Heart right ventricle (tissue), 16 donors: ENCODE results near the gene TRIM63. TPM values are rescaled to one million over a fixed set of nuclear protein-coding genes. Genes with fewer than 3 reads are reported as not detected.
A peak's percentile ranks its signal among the peaks of the same experiment; 100 is the strongest.

Experiments
- ATAC-seq, 8 donors: fragments of 200-7000 bp; cut with Tn5 transposase; one replicate each; pipeline ENCODE4 v1.9.1; 2020; ENCODE audit warnings: mild to moderate bottlenecking in 8 of 8, moderate library complexity in 8 of 8, moderate number of reproducible peaks in 1 of 8
- DNase-seq, 2 donors: peaks; one replicate each; pipeline ENCODE4 v3.0.0-alpha.2; 2020
- H3K27ac ChIP-seq, 10 donors: fragments of 200-600 bp; sonication (generic) in 2 of 10; one replicate each; pipeline versions ENCODE4 v1.5.0 to v1.8.0; 2020 to 2022; ENCODE audit warnings: mild to moderate bottlenecking in 3 of 10
- H3K27me3 ChIP-seq, 7 donors: fragments of 200-600 bp; one replicate each; pipeline ENCODE4 v1.8.0; 2021 to 2022; ENCODE audit warnings: mild to moderate bottlenecking in 2 of 7
- H3K36me3 ChIP-seq, 9 donors: fragments of 200-600 bp; sonication (generic) in 1 of 9; one replicate each; pipeline versions ENCODE4 v1.5.0 to v1.8.0; 2020 to 2022; ENCODE audit warnings: mild to moderate bottlenecking in 2 of 9
- H3K4me1 ChIP-seq, 9 donors: fragments of 200-600 bp; sonication (generic) in 1 of 9; one replicate each; pipeline versions ENCODE4 v1.5.0 to v1.8.0; 2020 to 2022; ENCODE audit warnings: mild to moderate bottlenecking in 4 of 9
- H3K4me3 ChIP-seq, 10 donors: fragments of 200-600 bp; sonication (generic) in 2 of 10; one replicate each; pipeline versions ENCODE4 v1.5.0 to v1.8.0; 2020 to 2022; ENCODE audit warnings: mild to moderate bottlenecking in 7 of 10, moderate library complexity in 2 of 10
- H3K9me3 ChIP-seq, 11 donors: fragments of 200-600 bp in 10 of 11; sonication (generic) in 2 of 11; one replicate each; pipeline versions ENCODE4 v1.5.0 to v1.8.0; 2013 to 2022; ENCODE audit warnings: mild to moderate bottlenecking in 2 of 11, control low read depth in 1 of 11, moderate library complexity in 1 of 11
- WGBS, 2 donors: extraction: QIAGEN DNeasy Blood & Tissue Kit; methylation state at CpG; one replicate each; pipeline ENCODE4 v1.1.7; 2013; ENCODE audit warnings: inconsistent platforms in 1 of 2; 5-methylcytosine and 5-hydroxymethylcytosine counted together
- intact Hi-C, 10 donors: fragments of 100-400 bp; cut with DNase I; formaldehyde crosslinking; loops; one replicate each; pipeline versions ENCODE4 v1.11.1 to v1.14.2; 2022
- polyA plus RNA-seq, 2 donors: library from polyadenylated mRNA; stranded (reverse); fragments of 200-250 nt; gene quantifications; one replicate each; pipeline ENCODE4 v1.2.3, GENCODE V29; 2013
- total RNA-seq, 10 donors: library from RNA; stranded (reverse); fragmentation: NEBNext Ultra II Directional in 3 of 10; extraction: Animal tissue kit (Norgen Biotek cat#: 25700) in 3 of 10; gene quantifications; one replicate each; pipeline versions ENCODE4 v1.2.1 to v1.2.4, GENCODE V29; 2021 to 2023
- TF ChIP-seq, protein P1 (sequence below), 9 donors: fragments of 200-600 bp; sonication (generic) in 2 of 9; IDR thresholded peaks; one replicate each; pipeline versions ENCODE4 v1.5.0 to v1.8.0; 2021 to 2022; ENCODE audit warnings: antibody characterized with exemption in 9 of 9, mild to moderate bottlenecking in 5 of 9, moderate library complexity in 1 of 9
- donor health status: Arrhythmogenic right ventricular cardiomyopathy.
- donor health status: ischemic (EF 13 %, LVEDD 7.1; RV severe dilation, severe dysfunction).
- donor health status: healthy with polysubstance abuse.
- donor health status: DM: no; HTN: yes; CAD: no.
- donor health status: DM: no; HTN: no; CAD: no.
- donor health status: ischemic (EF 25% LVEDD 6.9; RV normal size, moderate dysfunction).
- donor health status: ischemic (EF 25% LVEDD 5.7; RV mildly dilated, moderate dysfunction).
- donor health status: healthy.
- donor health status: DM: yes; HTN: yes; CAD: no.
- donor health status: Ischemic cardiomyopathy.
- donor health status: ischemic (EF 35%, LVEDD 5.7; RV mildly dilated, moderate dysfunction).
- donor health status: nonischemic (EF 11% LVEDD 7.7; RV severe dilation, severe dysfunction).
- donor health status: DM: yes; HTN: yes; CAD: no.
- donor health status: PGD.
- donor health status: ischemic (EF 29% LVEDD 5.4; RV normal size, mild dysfunction).
- donor health status: nonischemic (EF 23%, LVEDD 6.1; RV moderate dilation, normal function).

TRIM63 gene
- total and polyA plus RNA-seq, 12 donors, result 191 to 415 (median 222) TPM

DNA sequence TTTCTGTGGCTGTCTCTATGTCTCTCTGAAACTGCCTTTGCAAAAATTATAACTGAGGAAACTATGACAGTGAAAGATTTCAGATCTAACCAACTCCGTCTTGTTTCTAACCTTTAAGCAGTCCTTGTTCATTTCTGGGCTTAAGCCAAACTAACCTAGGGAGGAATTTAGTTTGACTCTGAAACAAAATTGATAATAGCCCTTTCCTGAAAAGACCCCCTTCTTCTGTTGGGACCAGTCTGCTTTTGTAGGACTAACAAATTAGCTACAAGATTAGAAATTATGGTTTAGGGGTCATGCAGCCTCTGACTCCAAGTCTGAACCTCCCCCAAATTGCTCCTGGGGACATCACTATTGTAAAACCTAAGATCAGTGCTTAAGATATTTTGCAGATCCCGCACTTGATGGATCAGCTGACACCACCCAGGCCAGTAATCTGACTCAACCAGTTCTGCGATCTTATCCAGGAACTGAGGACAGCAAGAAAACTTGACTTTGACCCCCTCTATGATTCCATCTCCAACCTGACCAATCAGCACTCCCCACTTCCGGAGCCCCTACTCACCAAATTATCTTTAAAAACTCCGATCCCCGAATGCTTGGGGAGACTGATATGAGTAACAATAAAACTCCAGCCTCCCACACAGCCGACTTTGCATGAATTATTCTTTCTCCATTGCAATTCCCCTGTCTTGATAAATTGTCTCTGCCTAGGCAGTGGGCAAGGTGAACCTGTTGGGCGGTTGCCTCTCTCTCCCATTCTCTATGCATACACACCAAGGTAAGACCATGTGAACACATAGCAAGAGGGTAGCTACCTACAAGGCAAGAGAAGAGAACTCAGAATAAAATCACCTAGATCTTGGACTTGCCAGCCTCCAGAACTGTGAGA is 11.1 kb upstream of the TRIM63 start:
- Histone ChIP-seq H3K4me3 (no peak overlapping the region), H3K27ac (peak overlapping the region; percentile 29 to 84 (median 60)), H3K9me3 (no peaks in the 10 kb centered on the region), H3K4me1 (peaks cover 6 to 46% (median 22%) of the 10 kb centered on the region in 9 donors), H3K36me3 (no peaks in the 10 kb centered on the region), H3K27me3 (peaks cover 0 to 17% (median 0%) of the 10 kb centered on the region in 7 donors)
- intact Hi-C loops, result no loop called here
- WGBS, 2 donors, result 44 to 48% methylated on average over 8 of the region's 8 CpGs
- TF ChIP-seq, protein P1, sequence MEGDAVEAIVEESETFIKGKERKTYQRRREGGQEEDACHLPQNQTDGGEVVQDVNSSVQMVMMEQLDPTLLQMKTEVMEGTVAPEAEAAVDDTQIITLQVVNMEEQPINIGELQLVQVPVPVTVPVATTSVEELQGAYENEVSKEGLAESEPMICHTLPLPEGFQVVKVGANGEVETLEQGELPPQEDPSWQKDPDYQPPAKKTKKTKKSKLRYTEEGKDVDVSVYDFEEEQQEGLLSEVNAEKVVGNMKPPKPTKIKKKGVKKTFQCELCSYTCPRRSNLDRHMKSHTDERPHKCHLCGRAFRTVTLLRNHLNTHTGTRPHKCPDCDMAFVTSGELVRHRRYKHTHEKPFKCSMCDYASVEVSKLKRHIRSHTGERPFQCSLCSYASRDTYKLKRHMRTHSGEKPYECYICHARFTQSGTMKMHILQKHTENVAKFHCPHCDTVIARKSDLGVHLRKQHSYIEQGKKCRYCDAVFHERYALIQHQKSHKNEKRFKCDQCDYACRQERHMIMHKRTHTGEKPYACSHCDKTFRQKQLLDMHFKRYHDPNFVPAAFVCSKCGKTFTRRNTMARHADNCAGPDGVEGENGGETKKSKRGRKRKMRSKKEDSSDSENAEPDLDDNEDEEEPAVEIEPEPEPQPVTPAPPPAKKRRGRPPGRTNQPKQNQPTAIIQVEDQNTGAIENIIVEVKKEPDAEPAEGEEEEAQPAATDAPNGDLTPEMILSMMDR (IDR thresholded peaks at IDR 0.05), result no peak
- ATAC-seq, result no peak
- no peak for DNase-seq

GRCh38 chr1:26077524-26077923 is 10.1 kb upstream of the TRIM63 start:
- ATAC-seq, result no peak
- intact Hi-C loops, result no loop called here
- peaks cover 6 to 43% (median 22%) of the 10 kb centered on the region in 9 donors for H3K4me1 ChIP-seq
- H3K4me3 ChIP-seq, result no peak overlapping the region
- H3K27me3 ChIP-seq, result peaks cover 0 to 14% (median 2%) of the 10 kb centered on the region in 7 donors
- no peaks in the 10 kb centered on the region for H3K36me3 ChIP-seq
- TF ChIP-seq, protein P1 (IDR thresholded peaks at IDR 0.05), result no peak
- no peaks in the 10 kb centered on the region for H3K9me3 ChIP-seq
- H3K27ac ChIP-seq, result peak overlapping the region in 1 of 10 donors; percentile 74
- no peak for DNase-seq
- 81 to 98% methylated on average over 1 of the region's 1 CpG for WGBS, 2 donors

GRCh38 chr1:26075421-26076144 is 8.2 kb upstream of the TRIM63 start:
- 59 to 68% methylated on average over 3 of the region's 3 CpGs for WGBS, 2 donors
- no peaks in the 10 kb centered on the region for H3K36me3 ChIP-seq
- TF ChIP-seq, protein P1 (IDR thresholded peaks at IDR 0.05), result no peak
- H3K4me1 ChIP-seq, result peaks cover 6 to 45% (median 21%) of the 10 kb centered on the region in 9 donors
- peak in 1 of 2 donors; percentile 32 for DNase-seq
- peak in 7 of 8 donors; percentile 43 to 92 (median 72) for ATAC-seq
- H3K27ac ChIP-seq, result peak overlapping the region; percentile 8 to 57 (median 34)
- intact Hi-C loops, result no loop called here
- H3K27me3 ChIP-seq, result peaks cover 0 to 14% (median 4%) of the 10 kb centered on the region in 7 donors
- H3K4me3 ChIP-seq, result no peak overlapping the region
- no peaks in the 10 kb centered on the region for H3K9me3 ChIP-seq

GRCh38 chr1:26072305-26072704 is 4.9 kb upstream of the TRIM63 start:
- WGBS, 2 donors, result 25 to 38% methylated on average over 6 of the region's 6 CpGs
- DNase-seq, result peak; percentile 58 to 61
- no peak overlapping the region for H3K4me3 ChIP-seq
- H3K27me3 ChIP-seq, result peaks cover 0 to 16% (median 10%) of the 10 kb centered on the region in 7 donors
- TF ChIP-seq, protein P1 (IDR thresholded peaks at IDR 0.05), result no peak
- no peaks in the 10 kb centered on the region for H3K36me3 ChIP-seq
- intact Hi-C loops, result no loop called here
- H3K4me1 ChIP-seq, result peaks cover 0 to 26% (median 17%) of the 10 kb centered on the region in 9 donors
- ATAC-seq, result peak in 7 of 8 donors; percentile 44 to 66 (median 56)
- peak overlapping the region; percentile 7 to 67 (median 52) for H3K27ac ChIP-seq
- no peaks in the 10 kb centered on the region for H3K9me3 ChIP-seq
